ENCODE data around the gene HSP90AA1. TPM values are rescaled to one million over a fixed set of nuclear protein-coding genes. Genes with fewer than 3 reads are reported as not detected.
"Not testable (repeated sequence)": the region's sequence is repeated elsewhere in the genome, so short reads cannot be mapped to it uniquely, and the experiment has no call there.

Gene HSP90AA1
- total RNA-seq, 1 donor from 2014 or later: 277 TPM

DNA sequence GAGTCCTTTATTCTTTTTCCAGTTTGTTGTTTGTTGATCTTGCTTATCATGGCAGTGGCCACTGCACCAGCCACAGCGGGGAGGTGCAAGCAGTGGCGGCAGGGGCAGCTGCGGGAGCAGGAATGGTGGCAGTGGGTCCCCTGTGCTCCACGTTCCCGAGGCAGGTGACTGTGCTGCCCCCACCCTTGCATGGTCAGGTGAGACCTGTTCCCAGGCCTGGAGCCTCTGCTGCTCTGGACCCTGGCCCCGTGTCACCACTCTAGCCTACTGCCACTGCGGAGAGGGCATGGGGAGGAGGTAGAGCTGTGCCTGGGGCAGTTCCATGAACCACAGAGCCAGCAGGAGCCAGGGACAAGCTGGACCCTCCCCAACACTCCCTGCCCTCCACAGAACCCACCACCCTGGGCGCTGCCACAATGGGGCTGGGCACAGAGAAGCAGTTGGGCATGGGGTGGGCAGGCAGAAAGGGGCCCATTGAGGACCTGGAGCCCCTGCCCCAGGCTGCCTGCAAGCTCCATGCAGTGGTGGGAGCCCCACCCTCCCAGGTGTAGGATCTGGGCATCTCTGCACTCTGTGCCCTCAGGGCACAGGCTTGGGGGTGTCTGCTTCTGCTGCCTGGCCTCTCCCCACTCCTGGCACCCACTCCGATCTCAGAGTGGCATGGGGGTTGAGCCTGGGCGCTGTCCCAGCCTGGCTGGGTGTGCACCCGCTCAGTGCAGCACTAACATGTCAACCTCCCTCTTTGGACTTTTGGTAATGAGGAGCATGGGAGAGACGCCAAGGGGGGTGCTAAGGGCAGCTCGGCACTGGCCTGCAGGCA is 29.7 kb upstream of the HSP90AA1 start:
- H3K27me3 ChIP-seq: no peaks in the 10 kb centered on the region
- no peaks in the 10 kb centered on the region for H3K36me3 ChIP-seq
- H3K4me1 ChIP-seq: no peaks in the 10 kb centered on the region
- H3K27ac ChIP-seq: no peak overlapping the region
- no peaks in the 10 kb centered on the region for H3K9me3 ChIP-seq
- DNase-seq (ENCODE audit: extremely low spot score in 2 of 2): no peak
- no peak for TF ChIP-seq POLR2A (IDR thresholded peaks at IDR 0.05)
- TF ChIP-seq, protein P1, sequence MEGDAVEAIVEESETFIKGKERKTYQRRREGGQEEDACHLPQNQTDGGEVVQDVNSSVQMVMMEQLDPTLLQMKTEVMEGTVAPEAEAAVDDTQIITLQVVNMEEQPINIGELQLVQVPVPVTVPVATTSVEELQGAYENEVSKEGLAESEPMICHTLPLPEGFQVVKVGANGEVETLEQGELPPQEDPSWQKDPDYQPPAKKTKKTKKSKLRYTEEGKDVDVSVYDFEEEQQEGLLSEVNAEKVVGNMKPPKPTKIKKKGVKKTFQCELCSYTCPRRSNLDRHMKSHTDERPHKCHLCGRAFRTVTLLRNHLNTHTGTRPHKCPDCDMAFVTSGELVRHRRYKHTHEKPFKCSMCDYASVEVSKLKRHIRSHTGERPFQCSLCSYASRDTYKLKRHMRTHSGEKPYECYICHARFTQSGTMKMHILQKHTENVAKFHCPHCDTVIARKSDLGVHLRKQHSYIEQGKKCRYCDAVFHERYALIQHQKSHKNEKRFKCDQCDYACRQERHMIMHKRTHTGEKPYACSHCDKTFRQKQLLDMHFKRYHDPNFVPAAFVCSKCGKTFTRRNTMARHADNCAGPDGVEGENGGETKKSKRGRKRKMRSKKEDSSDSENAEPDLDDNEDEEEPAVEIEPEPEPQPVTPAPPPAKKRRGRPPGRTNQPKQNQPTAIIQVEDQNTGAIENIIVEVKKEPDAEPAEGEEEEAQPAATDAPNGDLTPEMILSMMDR (IDR thresholded peaks at IDR 0.05): no peak
- no peak for TF ChIP-seq POLR2AphosphoS5 (IDR thresholded peaks at IDR 0.05; ENCODE audit: insufficient read depth in 1 of 2, low read depth in 1 of 2)
- intact Hi-C loops (cut with DNase I): no loop called here
- no peak overlapping the region for H3K4me3 ChIP-seq

DNA sequence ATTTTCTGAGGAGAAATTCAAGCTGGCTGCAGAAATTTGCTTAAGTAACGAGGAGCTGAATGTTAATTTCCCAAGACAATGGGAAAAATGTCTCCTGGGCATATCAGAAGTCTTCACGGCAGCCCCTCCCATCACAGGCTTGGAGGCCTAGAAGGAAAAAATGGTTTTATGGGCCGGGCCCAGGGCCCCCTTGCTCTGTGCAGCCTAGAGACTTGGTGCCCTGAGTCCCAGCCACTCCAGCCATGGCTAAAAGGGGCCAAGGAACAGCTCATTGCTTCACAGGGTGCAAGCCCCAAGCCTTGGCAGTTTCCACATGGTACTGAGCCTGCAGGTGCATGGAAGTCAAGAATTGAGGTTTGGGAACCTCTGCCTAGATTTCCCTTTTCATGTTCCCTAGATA is 24.3 kb upstream of the HSP90AA1 start:
- no peak for DNase-seq (ENCODE audit: extremely low spot score in 2 of 2)
- no peaks in the 10 kb centered on the region for H3K36me3 ChIP-seq
- H3K4me1 ChIP-seq: no peaks in the 10 kb centered on the region
- H3K27me3 ChIP-seq: no peaks in the 10 kb centered on the region
- TF ChIP-seq, protein P1 (IDR thresholded peaks at IDR 0.05): no peak
- TF ChIP-seq POLR2A (IDR thresholded peaks at IDR 0.05) (no peak), POLR2AphosphoS5 (IDR thresholded peaks at IDR 0.05; ENCODE audit: insufficient read depth in 1 of 2, low read depth in 1 of 2) (no peak)
- no peaks in the 10 kb centered on the region for H3K9me3 ChIP-seq
- no peak overlapping the region for H3K27ac ChIP-seq
- intact Hi-C loops (cut with DNase I): no loop called here
- H3K4me3 ChIP-seq: no peak overlapping the region

DNA sequence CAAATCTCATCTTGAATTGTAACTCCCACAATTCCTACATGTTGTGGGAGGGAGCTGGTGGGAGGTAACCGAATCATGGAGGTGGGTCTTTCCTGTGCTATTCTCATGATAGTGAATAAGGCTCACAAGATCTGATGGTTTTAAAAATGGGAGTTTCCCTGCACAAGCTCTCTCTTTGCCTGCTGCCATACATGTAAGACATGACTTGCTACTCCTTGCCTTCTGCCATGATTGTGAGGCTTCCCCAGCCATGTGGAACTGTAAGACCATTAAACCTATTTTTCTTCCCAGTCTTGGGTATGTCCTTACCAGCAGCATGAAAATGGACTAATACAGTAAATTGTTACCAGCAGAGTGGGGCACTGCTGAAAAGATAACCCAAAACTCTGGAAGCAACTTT is 22.5 kb upstream of the HSP90AA1 start:
- H3K27me3 ChIP-seq; H3K36me3 ChIP-seq; H3K4me1 ChIP-seq; DNase-seq (ENCODE audit: extremely low spot score in 2 of 2); H3K27ac ChIP-seq; H3K9me3 ChIP-seq; intact Hi-C loops (cut with DNase I); H3K4me3 ChIP-seq: not testable (repeated sequence)

DNA sequence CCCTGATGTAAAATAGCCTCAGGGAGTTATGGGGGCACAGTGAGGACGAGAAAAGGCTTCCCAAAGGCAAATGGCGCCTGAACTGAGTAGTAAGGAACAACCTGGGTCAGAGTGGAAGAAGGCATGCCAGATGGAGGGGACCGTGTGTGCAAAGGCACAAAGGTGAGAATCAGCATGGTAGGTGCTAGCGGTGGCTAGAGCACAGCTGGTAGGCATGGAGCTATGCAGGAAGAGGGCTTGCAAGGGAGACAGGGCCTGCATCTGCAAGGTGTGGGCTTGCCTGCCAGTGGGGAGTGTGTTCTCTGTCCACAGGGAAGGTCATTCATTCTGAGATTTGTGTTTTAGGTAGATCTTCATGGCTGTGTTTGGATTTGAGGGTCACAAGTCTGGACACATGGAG is 18.5 kb upstream of the HSP90AA1 start:
- Histone ChIP-seq H3K36me3 (no peaks in the 10 kb centered on the region), H3K27me3 (no peaks in the 10 kb centered on the region), H3K4me1 (no peaks in the 10 kb centered on the region), H3K9me3 (no peaks in the 10 kb centered on the region), H3K4me3 (no peak overlapping the region), H3K27ac (no peak overlapping the region)
- TF ChIP-seq POLR2AphosphoS5 (IDR thresholded peaks at IDR 0.05; ENCODE audit: insufficient read depth in 1 of 2, low read depth in 1 of 2) (no peak), POLR2A (IDR thresholded peaks at IDR 0.05) (no peak)
- TF ChIP-seq, protein P1 (IDR thresholded peaks at IDR 0.05): no peak
- intact Hi-C loops (cut with DNase I): no loop called here
- no peak for DNase-seq (ENCODE audit: extremely low spot score in 2 of 2)

DNA sequence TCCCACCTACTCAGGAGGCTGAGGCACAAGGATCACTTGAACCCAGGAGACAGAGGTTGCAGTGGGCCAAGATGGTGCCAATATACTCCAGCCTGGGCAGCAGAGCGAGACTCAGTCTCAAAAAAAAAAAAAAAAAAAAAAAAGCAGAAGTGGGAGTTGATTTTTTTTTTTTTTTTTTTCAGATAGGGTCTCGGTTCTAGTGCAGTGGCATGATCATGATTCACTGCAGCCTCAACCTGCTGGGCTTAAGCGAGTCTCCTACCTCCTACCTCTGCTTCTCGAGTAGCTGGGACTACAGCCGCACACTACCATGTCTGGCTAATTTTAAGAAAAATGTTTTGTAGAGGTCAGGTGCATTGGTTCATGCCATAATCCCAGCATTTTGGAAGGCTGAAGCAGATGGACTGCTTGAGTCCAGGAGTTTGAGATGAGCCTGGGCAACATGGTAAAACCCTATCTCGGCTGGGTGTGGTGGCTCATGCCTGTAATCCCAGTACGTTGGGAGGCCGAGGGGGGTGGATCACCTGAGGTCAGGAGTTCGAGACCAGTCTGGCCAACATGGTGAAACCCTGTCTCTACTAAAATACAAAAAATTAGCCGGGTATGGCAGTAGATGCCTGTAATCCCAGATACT is 16.3 kb upstream of the HSP90AA1 start:
- no peaks in the 10 kb centered on the region for H3K4me1 ChIP-seq
- no peaks in the 10 kb centered on the region for H3K36me3 ChIP-seq
- H3K27ac ChIP-seq: no peak overlapping the region
- H3K4me3 ChIP-seq: no peak overlapping the region
- TF ChIP-seq POLR2AphosphoS5 (IDR thresholded peaks at IDR 0.05; ENCODE audit: insufficient read depth in 1 of 2, low read depth in 1 of 2): no peak
- TF ChIP-seq, protein P1 (IDR thresholded peaks at IDR 0.05): no peak
- TF ChIP-seq POLR2A (IDR thresholded peaks at IDR 0.05): no peak
- intact Hi-C loops (cut with DNase I): no loop called here
- no peak for DNase-seq (ENCODE audit: extremely low spot score in 2 of 2)
- H3K9me3 ChIP-seq: no peaks in the 10 kb centered on the region
- no peaks in the 10 kb centered on the region for H3K27me3 ChIP-seq
